Stimulated activated CD8-positive, alpha-beta memory T cell treated with anti-CD3 and anti-CD28 coated beads, Interleukin-4, amount 100 ng/mL, for 48 hours (primary cell): ENCODE results near the gene CUX1.
"Not testable (repeated sequence)": the region's sequence is repeated elsewhere in the genome, so short reads cannot be mapped to it uniquely, and the experiment has no call there.

Experiments used
- DNase-seq: peaks from one replicate; pipeline ENCODE4 v3.0.0-alpha.2; 2020

The CUX1 gene

DNA sequence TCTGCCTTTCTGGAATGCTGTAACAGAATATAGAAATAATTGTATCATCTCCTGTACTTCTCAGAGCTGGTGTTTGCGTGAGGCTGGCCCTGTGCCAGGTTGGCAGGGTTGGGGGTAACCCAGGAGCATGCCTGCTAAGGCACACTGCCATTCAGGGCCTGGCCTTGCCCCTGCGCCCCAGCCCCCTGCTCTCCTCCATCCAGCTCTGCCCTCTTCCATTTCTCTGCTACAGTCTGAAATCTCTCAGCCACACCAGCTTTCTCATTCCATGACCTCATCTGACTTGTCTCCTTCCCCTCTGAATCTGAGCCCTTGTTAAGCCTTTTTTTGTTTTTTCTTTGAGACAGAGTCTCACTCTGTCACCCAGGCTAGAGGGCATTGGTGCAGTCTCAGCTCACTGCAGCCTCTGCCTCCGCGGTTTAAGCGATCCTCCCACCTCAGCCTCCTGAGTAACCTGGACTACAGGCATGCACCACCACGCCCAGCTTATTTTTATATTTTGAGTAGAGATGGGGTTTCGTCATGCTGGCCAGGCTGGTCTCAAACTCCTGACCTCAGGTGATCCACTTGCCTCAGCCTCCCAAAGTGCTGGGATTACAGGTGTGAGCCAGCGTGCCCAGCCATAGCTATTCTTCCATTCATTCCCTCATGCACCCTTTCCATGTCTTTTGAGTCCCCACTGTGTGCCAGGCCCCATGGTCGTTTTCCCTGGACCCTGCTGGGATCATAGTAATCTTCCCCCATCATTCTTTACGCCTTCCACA, 206.8 kb downstream of the CUX1 start:
- DNase-seq, result no peak

DNA sequence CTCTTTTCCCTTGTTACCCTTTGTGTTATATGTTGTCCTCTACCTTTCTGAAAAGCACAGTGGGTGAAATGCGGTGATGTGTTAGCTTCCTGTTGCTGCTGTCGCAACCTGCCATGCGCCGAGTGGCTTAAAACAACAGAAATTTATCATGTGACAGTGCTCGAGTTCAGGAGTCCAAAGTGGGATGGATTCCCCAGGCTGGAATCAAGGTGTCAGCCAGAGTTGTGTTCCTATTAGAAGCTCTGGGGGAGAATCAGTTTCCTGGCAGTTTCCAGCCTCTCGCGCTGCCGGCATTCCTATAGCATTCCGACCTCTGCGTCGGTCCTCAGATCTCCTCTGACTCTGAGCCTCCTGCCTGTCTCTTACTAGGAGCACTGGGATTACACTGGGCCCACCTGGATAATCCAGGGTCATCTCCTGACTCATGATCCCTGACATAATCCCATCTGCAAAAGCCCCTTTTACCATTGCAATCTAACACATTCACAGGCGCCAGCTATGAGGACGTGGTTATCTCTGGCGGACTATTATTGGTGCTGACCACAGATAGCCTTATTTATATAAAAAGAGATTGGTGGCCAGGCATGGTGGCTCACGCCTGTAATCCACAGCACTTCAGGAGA, 207.5 kb downstream of the CUX1 start:
- DNase-seq, result no peak

- DNase-seq, result not testable (repeated sequence)
Measured at GRCh38 chr7:102025777-102026176, 208.4 kb downstream of the CUX1 start.

- peak; percentile 31 for DNase-seq
Measured at GRCh38 chr7:102028206-102028826, 210.9 kb downstream of the CUX1 start.

GRCh38 chr7:102029616-102030015, 212.2 kb downstream of the CUX1 start:
- DNase-seq, result no peak

DNA sequence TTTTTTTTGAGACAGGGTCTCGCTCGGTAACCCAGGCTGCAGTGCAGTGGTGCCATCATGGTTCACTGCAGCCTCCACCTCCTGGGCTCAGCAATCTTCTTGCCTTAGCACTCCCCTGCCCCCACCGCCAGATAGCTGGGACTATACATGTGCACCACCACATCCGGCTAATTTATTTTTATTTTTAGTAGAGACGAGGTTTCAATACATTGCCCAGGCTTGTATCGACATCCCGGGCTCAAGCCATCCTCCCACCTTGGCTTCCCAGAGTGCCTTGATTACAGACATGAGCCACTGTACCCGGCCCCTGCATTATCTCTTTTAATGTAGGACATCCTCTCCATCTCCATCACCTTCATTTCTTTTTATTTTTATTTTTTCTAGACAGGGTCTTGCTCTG, 213.3 kb downstream of the CUX1 start:
- no peak for DNase-seq

DNA sequence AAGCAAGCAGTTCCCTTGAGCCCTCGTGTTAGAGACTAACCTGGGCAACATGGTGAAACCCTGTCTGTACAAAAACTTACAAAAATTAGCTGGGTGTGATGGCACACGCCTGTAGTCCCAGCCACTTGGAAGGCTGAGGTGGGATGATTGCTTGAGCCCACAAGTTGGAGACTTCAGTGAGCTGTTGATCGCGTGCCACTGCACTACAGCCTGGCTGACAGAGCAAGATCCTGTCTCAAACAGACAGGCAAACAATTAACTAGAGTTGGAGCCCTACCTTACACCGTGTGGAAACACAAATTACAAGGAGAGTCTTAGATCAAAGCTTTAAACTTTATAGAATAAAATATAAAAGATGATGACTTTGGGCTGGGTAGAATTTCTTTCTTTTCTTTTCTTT, 219.5 kb downstream of the CUX1 start:
- DNase-seq, result no peak

- no peak for DNase-seq
Measured at GRCh38 chr7:102039706-102040105, 222.3 kb downstream of the CUX1 start.

GRCh38 chr7:102040569-102040968, 223.1 kb downstream of the CUX1 start:
- DNase-seq, result no peak

GRCh38 chr7:102042016-102042656, 224.7 kb downstream of the CUX1 start:
- DNase-seq, result no peak

DNA sequence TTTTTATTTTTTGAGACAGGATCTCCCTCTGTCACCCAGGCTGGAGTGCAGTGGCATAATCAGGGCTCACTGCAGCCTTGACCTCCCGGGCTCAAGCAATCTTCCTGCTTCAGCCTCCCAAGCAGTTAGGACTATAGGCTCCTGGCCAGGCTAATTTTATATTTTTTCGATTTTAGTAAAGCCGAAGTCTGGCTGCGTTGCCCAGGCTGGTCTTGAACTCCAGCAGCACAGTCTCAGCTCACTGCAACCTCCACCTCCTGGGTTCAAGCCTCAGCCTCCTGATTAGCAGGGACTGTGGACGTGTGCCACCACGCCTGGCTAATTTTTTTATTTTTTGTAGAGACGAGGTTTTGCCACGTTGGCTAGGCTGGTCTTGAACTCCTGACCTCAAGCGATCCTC, 225.4 kb downstream of the CUX1 start:
- not testable (repeated sequence) for DNase-seq

- DNase-seq, result no peak
Measured at GRCh38 chr7:102044641-102044983, 227.2 kb downstream of the CUX1 start.

- no peak for DNase-seq
Measured at GRCh38 chr7:102044984-102045673, 227.7 kb downstream of the CUX1 start.

- no peak for DNase-seq
Measured at GRCh38 chr7:102045681-102046372, 228.4 kb downstream of the CUX1 start.

DNA sequence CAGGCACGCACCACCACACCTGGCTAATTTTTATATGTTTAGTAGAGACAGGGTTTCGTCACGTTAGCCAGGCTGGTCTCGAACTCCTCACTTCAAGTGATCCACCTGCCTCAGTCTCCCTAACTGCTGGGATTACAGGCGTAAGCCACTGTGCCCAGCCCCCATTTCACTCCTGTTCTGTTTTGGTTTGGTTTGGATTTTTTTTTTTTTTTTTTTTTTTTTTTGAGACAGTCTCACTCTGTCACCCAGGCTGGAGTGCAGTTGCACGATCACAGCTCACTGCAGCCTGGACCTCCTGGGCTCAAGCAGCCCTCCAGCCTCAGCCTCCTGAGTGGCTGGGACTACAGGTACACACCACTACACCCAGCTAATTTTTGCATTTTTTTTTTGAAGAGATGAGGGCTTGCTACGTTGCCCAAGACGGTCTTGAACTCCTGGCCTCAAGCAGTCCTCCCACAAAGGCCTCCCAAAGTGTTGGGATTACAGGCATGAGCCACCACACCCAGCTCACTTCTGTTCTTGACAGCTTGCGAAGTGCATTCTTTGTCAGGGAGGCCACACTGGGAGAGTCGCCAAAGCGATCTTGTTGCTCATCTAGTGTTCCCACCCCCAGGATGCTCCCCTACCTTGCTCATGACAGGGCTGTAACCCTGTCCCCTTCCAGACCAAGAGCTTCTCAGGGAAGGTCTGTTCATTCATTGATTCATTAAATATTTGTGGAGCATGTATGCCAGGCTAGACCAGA, 229.1 kb downstream of the CUX1 start:
- DNase-seq, result no peak

- no peak for DNase-seq
Measured at GRCh38 chr7:102047167-102047566, 229.7 kb downstream of the CUX1 start.

DNA sequence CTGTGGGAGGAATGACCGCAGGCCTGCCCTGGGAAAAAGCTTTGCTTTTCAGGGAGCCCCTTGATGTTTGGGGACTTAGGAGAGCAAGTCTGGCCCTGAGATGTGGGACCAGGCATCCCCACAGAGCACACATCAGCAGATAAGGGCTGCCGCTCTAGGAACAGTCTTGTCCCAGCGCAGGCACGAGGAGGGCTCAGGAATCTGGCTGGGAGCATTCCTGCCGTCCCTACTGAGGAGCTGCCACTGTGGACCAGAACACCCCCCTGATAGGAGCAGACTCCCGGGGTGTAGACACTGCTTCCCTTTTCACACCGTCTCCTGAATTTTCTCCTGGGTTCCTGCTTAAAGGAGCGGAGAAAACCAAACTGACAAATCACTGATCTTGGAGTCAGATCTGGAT, 232.3 kb downstream of the CUX1 start:
- no peak for DNase-seq

DNA sequence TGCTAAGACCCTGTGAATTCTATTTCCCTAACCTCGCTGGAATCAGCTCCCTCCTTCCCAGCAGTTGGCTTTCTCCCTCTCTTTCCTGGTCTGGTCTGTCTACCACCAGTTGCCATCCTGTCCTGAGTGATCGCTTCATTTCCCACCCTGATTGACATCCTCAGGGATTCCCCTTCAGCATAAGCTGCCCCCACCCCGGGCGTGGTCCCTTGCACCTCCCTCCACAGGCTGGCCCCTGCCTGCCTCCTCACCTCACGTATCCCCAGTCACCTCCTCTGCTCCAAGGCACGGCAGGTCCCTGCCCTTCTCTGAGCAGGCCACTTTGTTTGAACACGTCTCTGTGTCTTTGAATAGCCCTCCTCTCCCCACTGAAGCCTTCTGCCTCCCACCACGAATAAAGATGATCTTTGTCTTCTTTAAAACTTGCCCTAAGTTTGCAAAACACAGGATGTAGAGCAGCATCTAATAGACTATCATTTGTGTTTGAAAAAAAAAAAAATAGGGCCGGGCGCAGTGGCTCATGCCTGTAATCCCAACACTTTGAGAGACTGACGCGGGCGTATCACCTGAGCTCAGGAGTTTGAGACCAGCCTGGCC, 233.5 kb downstream of the CUX1 start:
- DNase-seq, result no peak

DNA sequence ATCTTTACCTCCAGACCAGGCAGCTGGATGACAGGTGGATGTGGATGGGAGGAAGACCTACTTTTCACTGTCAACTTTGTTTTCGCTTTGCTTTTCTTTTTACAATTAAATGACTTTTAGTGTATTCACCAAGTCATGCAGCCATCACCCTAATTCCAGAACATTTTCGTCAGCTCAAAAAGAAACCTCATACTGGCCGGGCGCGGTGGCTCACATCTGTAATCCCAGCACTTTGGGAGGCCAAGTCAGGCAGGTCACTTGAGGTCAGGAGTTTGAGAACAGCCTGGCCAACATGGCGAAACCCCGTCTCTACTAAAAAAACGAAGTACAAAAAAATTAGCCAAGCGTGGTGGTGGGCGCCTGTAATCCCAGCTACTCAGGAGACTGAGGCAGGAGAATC, 234.3 kb downstream of the CUX1 start:
- not testable (repeated sequence) for DNase-seq

GRCh38 chr7:102054158-102054557, 236.7 kb downstream of the CUX1 start:
- DNase-seq, result no peak

GRCh38 chr7:102055181-102055976, 238.0 kb downstream of the CUX1 start:
- no peak for DNase-seq
